ENCODE results near the gene KCNMA1.

The KCNMA1 gene

DNA sequence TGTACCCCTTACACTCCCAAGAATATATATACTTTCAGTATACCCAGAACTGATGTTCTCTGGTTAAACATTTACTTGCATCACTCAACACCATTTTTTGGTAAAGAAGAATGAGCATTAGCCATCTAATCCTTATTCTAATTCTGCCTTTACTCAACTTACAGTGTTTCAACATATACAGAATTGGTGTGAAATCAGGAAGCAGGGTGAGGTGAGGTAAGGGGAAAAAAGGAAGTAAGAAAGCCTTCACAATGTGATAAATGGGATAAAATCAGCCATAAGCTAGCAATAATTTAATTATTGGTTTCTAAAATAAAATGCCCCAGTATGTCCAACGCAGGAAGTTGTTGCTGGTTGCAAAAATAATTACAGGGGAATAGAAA, 605.4 kb downstream of the KCNMA1 start:
- DNase-seq (ENCODE audit: low read depth in 1 of 2, low spot score in 1 of 2), result no peak

DNA sequence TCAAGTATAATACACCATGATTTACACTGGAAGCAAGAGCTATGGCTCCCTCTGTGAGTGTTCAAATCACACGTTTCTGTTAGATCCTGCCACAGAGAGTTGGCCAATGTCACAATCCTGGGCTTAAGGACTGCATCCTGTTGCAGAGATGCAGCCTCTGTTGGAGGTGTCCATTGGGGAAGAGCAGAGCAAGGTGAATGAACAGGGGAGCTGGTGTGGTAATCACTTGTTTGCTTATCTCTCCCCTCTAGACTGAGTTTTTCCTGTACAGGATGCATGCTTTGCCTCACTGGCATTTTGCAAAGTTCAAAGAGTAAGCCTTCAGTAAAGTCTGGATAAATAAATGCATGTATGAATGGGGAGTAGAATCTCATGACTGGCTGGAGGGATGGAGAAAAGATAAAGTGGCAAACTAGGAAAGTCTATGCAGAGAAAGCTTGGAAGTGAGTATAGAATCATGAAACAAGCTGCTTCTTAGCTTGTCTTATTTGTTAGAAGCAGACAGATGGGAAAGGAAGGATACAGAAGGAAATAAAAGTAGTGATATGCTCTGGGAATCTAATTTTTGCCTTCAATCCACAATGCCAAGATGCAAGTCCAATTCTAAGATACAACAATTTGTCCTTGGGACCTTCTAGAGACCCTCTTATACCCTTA, 605.9 kb downstream of the KCNMA1 start:
- no peak for DNase-seq (ENCODE audit: low read depth in 1 of 2, low spot score in 1 of 2)

DNA sequence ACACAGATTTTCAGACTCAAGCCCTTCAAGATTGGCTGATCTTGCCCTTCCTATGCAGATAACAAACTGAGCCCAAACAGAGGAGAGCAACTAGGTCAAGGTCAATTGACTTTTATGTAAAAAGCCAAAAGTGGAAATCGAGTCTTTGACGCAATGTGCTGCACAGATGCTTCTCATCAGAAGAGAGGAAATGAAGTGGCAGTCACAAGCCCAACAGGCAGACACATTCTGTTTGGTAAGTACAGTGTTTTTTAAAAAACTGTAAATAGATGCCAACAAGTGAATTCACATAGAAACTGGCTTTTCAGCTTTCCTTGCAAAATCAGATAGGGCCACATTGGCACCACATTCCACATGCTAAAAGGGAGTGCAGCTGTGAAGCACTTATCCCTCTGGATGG, 606.6 kb downstream of the KCNMA1 start:
- DNase-seq (ENCODE audit: low read depth in 1 of 2, low spot score in 1 of 2), result no peak

DNA sequence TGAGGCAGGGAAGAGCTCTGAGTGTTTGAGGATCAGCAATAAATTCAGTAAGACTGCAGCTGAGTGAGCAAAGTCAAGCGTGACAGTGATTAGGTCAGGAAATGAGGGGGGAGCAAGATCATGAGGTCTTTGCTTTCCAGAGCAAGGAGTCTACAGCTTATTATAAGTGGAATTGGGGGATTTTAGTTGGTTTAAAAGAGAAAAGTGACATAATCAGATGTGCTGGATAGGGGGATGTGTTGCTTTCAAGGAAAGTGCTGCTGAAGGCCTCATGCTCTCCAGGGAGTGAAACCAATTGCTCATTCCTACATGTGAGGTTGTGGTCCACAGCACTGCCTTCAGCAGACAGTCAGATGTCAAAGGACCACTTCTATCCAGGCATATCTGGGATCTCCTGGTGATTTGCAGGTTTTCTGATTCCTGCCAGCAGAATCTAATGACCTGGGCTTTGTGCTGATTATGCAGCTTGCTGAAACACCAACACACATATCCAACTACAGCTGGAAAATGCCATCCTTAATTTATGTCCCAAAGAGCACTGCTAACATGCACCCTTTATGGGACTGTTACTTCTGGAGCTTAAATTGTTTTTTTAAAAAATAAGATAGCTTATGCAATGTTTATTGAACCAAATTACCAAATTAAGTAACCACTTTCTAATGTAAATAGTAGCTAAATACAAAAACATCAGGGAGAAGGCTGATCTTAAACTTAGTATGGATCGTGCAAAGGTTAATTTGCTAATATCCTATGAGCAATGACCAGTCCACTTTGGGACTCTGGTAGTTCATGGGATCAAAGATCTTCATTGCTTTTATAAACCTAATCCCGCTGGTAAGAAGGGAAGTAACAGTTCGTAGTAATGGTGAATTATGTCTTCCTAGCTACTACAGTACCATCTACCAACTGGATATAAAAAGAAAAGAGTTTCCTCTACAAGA, 607.6 kb downstream of the KCNMA1 start:
- no peak for DNase-seq (ENCODE audit: low read depth in 1 of 2, low spot score in 1 of 2)

DNA sequence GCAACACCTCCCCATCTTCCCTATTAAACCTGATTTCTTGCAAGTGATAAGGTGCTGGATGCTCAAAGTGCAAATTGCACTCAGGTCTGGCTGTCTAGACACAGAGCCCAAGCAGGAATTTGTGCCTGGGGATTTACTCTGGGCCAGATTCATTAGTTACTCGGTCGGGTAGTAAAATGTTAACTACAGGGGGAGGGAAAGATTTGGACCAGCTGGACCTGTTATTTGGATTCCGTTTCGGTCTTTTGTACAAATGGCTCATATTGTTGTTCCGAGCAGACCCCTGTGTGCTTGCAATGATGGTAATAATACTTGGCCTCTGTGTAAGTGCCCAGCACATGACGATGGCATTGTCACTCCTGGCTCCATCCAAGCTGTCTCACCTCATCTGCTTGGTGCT, 609.6 kb downstream of the KCNMA1 start:
- DNase-seq (ENCODE audit: low read depth in 1 of 2, low spot score in 1 of 2), result no peak

DNA sequence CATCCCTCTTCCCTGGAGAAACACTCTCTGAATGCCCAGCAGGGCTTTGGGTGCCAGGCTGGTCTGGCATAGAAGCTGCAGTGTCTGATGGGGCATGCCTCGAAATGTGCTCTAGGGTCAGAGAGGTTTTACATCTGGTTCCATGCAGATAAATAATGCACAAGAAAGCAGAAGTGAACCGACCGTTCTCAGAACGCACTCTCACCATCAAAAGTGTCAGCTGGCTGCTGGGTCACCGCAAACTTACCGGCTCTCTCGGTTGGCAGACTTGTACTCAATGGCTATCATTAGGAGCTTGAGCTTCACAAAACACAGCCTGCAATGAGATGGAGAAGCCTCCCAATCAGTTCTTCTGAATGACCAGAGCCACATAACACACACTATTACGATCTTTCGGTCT, 610.0 kb downstream of the KCNMA1 start:
- DNase-seq (ENCODE audit: low read depth in 1 of 2, low spot score in 1 of 2), result no peak

DNA sequence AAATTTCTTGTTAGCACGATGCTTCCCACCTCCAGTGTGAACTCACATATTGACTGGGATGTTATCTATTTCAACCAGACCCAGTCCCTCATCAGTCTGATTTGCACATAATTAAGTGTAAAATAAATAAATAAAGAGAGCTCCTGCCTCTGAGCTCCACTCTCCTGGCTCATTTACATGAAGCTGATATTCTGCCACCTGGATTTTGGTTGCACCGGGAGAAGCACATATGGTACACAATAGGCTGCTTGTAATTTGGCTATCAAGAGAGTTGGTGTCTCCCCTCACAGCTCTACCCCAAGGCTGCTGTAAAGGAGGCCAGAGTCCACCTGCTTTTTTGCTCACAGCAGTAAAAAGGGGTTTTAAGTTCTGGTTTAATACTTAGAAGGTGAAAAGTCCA, 610.5 kb downstream of the KCNMA1 start:
- no peak for DNase-seq (ENCODE audit: low read depth in 1 of 2, low spot score in 1 of 2)

DNA sequence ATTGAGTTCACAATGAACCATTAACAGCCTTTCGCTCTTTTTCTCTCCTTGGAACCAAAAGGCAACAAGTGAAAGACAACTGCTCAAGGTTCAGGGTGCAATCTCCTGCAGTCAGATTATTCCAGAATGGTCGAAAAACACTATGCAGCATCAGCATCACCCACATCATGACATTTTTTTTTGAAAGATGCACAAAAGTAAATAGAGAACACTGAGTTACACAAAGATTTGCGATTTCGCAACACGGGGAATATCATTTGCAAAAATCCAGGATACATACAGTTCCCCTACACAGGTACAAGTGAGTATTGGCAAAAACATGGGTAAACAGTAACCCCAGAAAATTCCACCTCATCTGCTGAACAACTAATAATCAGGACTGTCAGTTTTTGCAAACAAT, 611.5 kb downstream of the KCNMA1 start:
- DNase-seq (ENCODE audit: low read depth in 1 of 2, low spot score in 1 of 2), result no peak

DNA sequence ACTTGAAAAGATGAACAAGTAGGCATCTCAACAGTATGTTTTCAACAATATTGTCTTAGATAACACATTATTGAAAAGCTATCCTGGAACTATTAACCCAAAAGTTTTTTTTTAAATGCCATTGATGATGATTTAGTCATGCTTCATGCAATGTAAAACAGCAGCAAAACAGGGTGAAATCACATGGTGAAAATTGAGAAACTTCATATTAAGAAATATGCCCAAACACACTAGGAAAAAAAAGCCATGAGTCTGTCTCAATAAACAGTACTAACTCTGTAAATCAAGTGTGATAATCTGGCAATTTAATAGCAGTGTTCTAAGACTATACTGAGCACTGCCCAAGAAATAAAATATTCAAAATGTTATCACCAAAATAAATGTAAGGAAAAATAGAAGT, 613.1 kb downstream of the KCNMA1 start:
- DNase-seq (ENCODE audit: low read depth in 1 of 2, low spot score in 1 of 2), result no peak

DNA sequence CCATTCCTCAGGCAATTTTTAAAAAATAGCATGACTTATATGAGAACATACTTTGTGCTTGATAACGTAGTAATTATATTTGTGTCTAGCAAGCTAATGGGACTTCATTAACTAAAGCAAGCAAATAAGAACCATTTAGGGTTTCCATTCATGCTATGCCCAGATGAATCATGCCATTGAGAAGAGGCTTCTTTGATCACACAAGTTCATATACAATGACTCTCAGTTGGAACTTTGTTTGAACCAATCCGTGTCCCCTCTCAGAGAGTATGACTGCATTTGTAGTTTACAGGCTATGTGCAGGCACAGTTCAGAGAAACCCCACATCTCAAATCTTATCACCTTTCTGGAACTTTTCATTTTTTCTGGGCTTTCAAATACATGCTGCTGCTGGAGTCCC, 614.2 kb downstream of the KCNMA1 start:
- DNase-seq (ENCODE audit: low read depth in 1 of 2, low spot score in 1 of 2), result no peak

DNA sequence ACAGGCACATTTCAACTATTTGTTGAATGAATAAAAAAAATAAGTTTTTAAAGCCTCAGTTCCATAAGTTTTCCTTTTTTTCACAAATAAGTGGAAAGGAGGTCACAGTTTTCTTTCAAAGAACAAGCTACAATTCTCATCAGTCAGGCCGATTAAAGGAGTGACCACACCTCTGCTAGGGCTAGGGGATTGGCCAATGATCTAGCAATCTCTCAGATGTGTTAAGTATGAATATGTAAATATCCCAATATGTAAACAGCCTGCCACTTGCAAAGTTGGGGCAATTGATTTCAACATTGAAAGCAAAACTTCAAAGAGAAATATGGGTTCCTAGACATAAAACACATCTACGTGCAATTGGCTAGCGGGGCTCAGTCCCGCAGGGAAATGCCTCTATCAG, 614.9 kb downstream of the KCNMA1 start:
- DNase-seq (ENCODE audit: low read depth in 1 of 2, low spot score in 1 of 2), result no peak

DNA sequence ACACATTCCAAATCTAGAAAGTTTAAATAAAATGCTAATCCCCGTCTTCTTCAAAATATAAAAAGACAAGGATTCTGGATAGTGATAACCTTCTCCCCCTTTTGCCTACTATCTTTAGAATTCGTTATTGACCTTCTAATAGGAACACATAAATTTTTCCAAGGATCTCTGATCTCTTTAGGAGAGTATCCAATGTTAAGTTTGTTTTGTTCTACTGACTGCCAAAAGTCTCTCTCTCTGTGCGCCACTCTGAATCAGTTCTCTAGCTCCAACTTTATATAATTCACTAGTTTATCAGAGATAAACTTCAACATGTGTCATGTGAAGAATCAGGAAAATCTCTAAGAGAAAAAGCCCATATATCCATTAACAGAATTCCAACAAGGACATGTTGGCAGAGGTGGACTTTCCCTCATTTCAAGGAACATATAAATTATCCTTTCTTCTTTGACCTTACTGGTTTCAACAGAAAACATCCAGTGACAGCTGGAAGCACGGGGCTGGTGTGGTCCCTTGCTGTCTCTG, 615.6 kb downstream of the KCNMA1 start:
- no peak for DNase-seq (ENCODE audit: low read depth in 1 of 2, low spot score in 1 of 2)

DNA sequence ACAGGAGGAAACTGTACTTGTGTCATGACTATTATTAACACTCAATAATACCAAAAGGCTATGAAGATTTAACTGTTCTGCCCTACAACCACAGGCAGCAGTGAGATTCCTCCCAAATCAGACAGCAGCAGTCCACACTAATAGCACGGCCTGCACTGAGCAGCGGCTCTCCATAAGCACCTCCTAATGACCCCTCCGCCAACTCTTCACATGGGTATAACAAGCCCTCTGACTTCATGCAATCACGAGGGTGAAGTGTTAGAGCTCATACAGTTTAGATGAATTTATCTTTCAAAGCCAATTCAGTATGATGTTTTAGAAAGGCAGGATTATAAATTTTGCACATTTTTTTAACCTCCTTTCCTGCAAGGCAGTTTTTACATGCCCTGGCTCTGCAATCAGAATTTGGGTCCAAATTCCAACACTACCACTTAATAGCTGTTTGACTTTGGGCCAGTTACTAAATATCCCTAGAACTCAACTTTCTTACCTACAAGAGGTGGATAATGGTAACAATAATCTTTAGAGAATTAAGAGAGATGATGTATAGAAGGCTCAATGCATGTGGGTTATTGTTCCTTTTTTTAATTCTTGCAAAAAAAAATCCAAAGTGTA, 617.1 kb downstream of the KCNMA1 start:
- no peak for DNase-seq (ENCODE audit: low read depth in 1 of 2, low spot score in 1 of 2)

DNA sequence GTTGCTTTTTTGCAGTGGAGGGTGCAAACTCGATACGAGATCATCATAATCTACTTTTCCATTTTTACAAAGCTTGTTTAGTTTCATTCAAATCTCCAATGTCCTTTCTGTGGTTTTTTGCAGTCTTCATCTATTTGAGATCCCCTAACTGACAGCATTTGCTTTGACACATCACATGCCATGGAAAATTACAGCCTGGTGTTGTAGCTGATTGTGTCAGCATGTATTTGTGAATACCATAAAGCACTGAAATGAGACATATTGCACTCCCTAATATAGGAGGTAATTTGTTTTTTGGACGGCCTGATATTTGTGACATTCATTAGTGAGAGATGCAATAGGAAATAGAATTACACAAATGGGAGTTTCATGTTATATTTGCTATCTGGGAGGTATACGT, 620.8 kb downstream of the KCNMA1 start:
- DNase-seq (ENCODE audit: low read depth in 1 of 2, low spot score in 1 of 2), result no peak

DNA sequence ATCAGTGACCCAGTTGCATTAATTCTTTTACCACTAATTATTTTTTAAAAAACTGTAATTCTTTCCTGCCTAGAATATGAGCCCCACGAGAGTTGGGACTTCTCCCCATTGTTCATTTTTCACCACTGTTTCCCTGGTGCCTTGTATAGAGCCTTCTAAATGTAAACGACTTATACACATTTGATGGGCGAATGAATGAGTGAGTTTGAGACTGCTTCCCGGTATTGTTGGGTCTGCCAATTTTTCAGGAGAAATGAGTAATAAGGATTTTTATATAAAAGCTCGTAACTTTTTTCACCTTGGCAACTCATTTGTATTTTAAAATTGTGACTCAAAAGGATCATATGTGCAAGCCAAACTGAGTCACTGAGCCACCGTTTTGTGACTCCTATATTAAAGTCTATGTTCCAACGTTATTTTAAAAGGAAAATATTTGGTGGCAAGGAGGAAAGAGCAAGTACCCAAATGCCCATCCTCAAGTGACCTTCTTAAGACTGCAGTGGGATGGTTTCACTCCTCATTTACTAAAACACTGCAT, 621.3 kb downstream of the KCNMA1 start:
- DNase-seq (ENCODE audit: low read depth in 1 of 2, low spot score in 1 of 2), result no peak

DNA sequence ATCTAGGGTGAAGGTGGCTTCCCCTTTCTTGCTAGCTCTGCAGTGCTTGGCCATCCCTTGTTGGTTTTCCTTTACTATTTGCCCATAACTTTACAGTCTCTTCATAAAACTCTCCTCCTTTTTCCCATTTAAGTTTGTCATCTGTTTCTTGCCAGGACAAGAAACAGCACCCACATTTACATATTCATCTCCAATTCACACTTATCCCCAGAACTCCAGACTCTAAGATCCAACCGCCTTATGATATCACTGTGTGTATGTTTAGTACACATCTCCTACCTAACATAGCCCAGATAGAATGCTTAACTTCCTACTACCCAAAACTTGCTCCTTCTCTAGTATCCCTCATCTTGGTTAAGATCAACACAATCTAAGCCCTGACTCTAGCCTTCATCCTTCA, 622.2 kb downstream of the KCNMA1 start:
- no peak for DNase-seq (ENCODE audit: low read depth in 1 of 2, low spot score in 1 of 2)

DNA sequence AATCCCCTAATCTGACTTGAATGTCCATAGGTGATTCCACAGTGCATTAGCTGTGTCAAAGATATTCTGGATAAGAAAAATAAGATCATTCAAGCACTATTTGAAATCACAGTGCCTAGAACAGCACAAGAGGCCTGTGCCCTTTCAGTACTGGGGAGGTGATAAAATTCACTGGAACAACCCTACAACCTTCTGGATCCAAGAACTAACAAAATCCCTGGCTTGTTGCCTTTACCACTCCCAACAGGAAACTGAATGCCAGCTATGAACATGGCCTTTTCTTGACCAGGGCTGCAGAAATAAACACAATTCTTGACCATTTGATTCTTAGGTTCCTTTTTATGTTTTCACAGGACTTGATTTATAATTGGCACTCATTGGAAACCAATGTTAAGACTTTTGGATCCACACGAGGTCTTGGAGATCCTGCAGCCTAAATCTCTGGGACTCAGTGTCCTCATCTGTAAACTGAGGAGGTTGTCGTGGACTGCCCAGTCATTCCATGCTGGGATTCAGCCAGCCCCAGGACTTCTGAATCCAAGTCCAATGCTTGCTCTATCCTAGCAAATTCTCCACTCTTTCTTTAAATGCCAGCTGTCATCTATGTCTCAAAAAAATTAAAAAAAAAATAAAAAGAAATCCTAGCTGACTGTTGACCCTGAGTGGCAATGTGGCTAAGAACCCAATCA, 624.7 kb downstream of the KCNMA1 start:
- no peak for DNase-seq (ENCODE audit: low read depth in 1 of 2, low spot score in 1 of 2)

DNA sequence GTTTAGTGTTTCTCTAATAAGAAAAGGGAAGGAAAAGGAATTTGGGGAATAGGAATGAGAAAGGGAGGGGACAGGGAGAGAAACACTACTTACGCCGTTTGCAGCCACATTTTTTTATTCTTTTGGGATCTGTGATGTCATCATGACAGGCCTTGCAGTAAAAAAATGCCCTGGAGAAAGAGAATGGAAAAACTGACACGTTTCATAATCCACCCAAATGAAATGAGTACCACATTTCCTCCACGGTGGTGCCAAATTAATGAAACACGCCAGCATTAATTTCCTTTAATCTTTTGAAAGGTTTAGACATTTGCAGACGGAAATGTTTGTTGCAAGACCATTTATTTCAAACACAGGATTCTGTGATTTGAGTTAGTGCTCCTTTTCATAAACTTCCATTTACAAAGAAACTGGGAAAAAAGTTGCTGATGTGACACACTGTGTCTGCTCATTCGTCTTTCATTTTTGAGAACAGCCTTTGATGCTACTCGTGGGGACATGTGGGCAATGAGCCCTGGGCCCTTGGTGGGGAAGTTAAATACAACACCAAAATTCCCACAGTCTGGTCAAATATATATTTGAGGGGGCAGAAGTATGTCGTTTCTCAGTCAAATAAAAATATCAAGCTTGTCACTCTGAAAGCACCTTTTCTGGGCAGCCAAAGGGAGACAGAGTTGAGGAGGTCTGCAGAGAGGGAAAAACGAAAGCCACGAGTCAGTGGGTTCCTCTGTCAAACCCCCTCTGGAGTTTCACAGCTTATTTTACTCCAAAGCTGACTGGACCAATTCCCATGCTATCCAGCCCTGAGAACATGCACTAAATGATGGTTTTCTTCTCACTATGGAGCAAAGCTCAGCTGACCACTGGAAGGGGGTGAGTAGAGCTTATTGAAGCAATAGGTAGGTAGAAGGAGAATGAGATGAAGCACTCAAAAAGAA, 625.5 kb downstream of the KCNMA1 start:
- DNase-seq (ENCODE audit: low read depth in 1 of 2, low spot score in 1 of 2), result no peak

DNA sequence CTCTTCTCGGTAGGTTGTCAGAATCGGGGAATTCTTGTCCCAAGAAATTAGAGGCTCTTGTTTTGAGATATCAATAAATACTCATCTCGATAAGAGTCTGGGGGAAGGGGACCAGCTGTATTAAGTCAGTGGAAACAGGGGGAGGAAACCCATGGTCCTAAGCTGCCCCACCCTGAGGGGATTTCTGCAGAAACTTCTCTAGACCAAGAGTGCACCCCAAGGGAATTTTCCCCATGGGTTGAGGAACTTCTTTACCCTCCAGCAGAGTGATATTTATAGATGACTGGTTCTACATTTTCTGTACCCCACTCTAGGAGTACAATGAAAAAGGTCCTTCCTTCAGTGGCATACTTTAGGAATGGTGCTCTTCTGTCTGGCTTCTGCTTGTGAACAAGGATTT, 627.2 kb downstream of the KCNMA1 start:
- DNase-seq (ENCODE audit: low read depth in 1 of 2, low spot score in 1 of 2), result no peak

DNA sequence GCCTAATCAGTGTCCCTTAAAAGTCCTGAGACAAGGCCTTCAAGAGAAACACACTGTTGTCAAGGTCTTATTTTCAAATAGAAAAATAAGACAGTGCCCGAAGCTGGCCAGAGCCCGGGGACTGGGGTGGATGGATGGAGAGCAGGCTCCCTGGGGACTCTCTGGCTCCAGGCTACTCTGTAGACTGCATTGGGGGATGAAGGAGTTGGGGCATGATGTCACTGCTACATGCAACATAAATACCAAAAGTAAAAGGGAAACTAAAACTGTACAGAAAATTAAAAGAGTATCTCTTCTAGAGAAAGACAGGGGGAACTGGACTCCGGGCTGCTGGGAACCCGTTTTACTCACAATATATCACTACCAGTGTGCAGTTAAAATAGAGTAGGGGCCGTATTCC, 629.8 kb downstream of the KCNMA1 start:
- no peak for DNase-seq (ENCODE audit: low read depth in 1 of 2, low spot score in 1 of 2)

All from activated T-helper 1 cell treated with anti-CD3 and anti-CD28 coated beads, Interleukin-2, amount 50 U/mL, for 16 hours (primary cell).